ENCODE data around the gene LMO7. TPM values are rescaled to one million over a fixed set of nuclear protein-coding genes. Genes with fewer than 3 reads are reported as not detected.

Gene LMO7
- total and polyA plus RNA-seq, 10 donors = 2.2 to 15.5 (median 8.2) TPM

- no peak for DNase-seq
- intact Hi-C loops (cut with DNase I; ENCODE audit: low total_unique reads) = no loop called here
- Histone ChIP-seq H3K4me3 (no peak overlapping the region), H3K4me1 (no peaks in the 10 kb centered on the region), H3K9me3 (peaks cover 0 to 14% (median 8%) of the 10 kb centered on the region in 8 donors), H3K36me3 (no peaks in the 10 kb centered on the region), H3K27me3 (replicated peaks in 1 of 7) (no peaks in the 10 kb centered on the region), H3K27ac (no peak overlapping the region)
- TF ChIP-seq POLR2AphosphoS5 (IDR thresholded peaks at IDR 0.05) (no peak), CTCF (IDR thresholded peaks at IDR 0.05 in 8 of 11, conservative IDR thresholded peaks at IDR 0.05 in 3 of 11) (no peak), POLR2A (IDR thresholded peaks at IDR 0.05) (no peak)
Measured at GRCh38 chr13:75752826-75753225, 116.7 kb downstream of the LMO7 start.

GRCh38 chr13:75754936-75755335 is 118.8 kb downstream of the LMO7 start:
- Histone ChIP-seq H3K4me1 (no peaks in the 10 kb centered on the region), H3K9me3 (peaks cover 0 to 14% (median 8%) of the 10 kb centered on the region in 8 donors), H3K4me3 (no peak overlapping the region), H3K27me3 (replicated peaks in 1 of 7) (no peaks in the 10 kb centered on the region), H3K36me3 (no peaks in the 10 kb centered on the region), H3K27ac (no peak overlapping the region)
- 96 to 98% (median 97%) methylated on average over 3 of the region's 3 CpGs for WGBS, 5 donors
- no peak for TF ChIP-seq CTCF (IDR thresholded peaks at IDR 0.05 in 8 of 11, conservative IDR thresholded peaks at IDR 0.05 in 3 of 11)
- no peak for TF ChIP-seq POLR2AphosphoS5 (IDR thresholded peaks at IDR 0.05)
- no peak for TF ChIP-seq POLR2A (IDR thresholded peaks at IDR 0.05)
- intact Hi-C loops (cut with DNase I; ENCODE audit: low total_unique reads) = no loop called here
- DNase-seq = no peak

GRCh38 chr13:75757336-75757735 is 121.2 kb downstream of the LMO7 start:
- Histone ChIP-seq H3K27ac (no peak overlapping the region), H3K36me3 (no peaks in the 10 kb centered on the region), H3K4me1 (peaks cover 4 to 22% (median 15%) of the 10 kb centered on the region in 6 donors), H3K9me3 (peaks cover 0 to 14% (median 8%) of the 10 kb centered on the region in 8 donors), H3K27me3 (replicated peaks in 1 of 7) (no peaks in the 10 kb centered on the region), H3K4me3 (no peak overlapping the region)
- DNase-seq = no peak
- intact Hi-C loops (cut with DNase I; ENCODE audit: low total_unique reads) = no loop called here
- TF ChIP-seq CTCF (IDR thresholded peaks at IDR 0.05 in 8 of 11, conservative IDR thresholded peaks at IDR 0.05 in 3 of 11) = no peak
- TF ChIP-seq POLR2A (IDR thresholded peaks at IDR 0.05) = no peak
- TF ChIP-seq POLR2AphosphoS5 (IDR thresholded peaks at IDR 0.05) = no peak

GRCh38 chr13:75759531-75759930 is 123.4 kb downstream of the LMO7 start:
- intact Hi-C loops (cut with DNase I; ENCODE audit: low total_unique reads) = no loop called here
- DNase-seq = no peak
- 94 to 98% (median 96%) methylated on average over 7 of the region's 7 CpGs for WGBS, 5 donors
- Histone ChIP-seq H3K4me3 (no peak overlapping the region), H3K27ac (no peak overlapping the region), H3K36me3 (no peaks in the 10 kb centered on the region), H3K27me3 (replicated peaks in 1 of 7) (no peaks in the 10 kb centered on the region), H3K4me1 (peaks cover 7 to 36% (median 19%) of the 10 kb centered on the region in 6 donors), H3K9me3 (no peaks in the 10 kb centered on the region)
- TF ChIP-seq POLR2A (IDR thresholded peaks at IDR 0.05) = no peak
- no peak for TF ChIP-seq POLR2AphosphoS5 (IDR thresholded peaks at IDR 0.05)
- TF ChIP-seq CTCF (IDR thresholded peaks at IDR 0.05 in 8 of 11, conservative IDR thresholded peaks at IDR 0.05 in 3 of 11) = no peak

Data from spleen (tissue), 11 donors.